HepG2 (cell line): ENCODE data around the gene VAV2. TPM values are rescaled to one million over a fixed set of nuclear protein-coding genes. Genes with fewer than 3 reads are reported as not detected.

Experiments
- CHD2 ChIP-seq: IDR thresholded peaks from 2 replicates; pipeline ENCODE4 v1.6.1; 2011; ENCODE audit warnings: low read depth, low read length, improper control_type of control experiment
- DZIP1 ChIP-seq: sonication (generic); formaldehyde crosslinking; IDR thresholded peaks from 2 replicates; pipeline ENCODE4 v1.5.0; 2020; ENCODE audit warnings: mild to moderate bottlenecking, missing genetic modification reagents
- ELF1 ChIP-seq: sonication (generic); formaldehyde crosslinking; IDR thresholded peaks from 2 replicates; pipeline ENCODE4 v1.4.0; 2020; ENCODE audit warnings: missing genetic modification reagents
- GPBP1L1 ChIP-seq: sonication (generic); formaldehyde crosslinking; IDR thresholded peaks from 2 replicates; pipeline ENCODE4 v1.5.0; 2020; ENCODE audit warnings: mild to moderate bottlenecking, missing genetic modification reagents
- HNRNPL ChIP-seq: fragments of 200-400 bp; formaldehyde crosslinking; IDR thresholded peaks from 2 replicates; pipeline ENCODE4 v1.6.1; 2017; ENCODE audit warnings: mild to moderate bottlenecking, low read depth, low read length
- HOXA9 ChIP-seq: sonication (generic); formaldehyde crosslinking; IDR thresholded peaks from 2 replicates; pipeline ENCODE4 v1.8.1; 2022; ENCODE audit warnings: missing genetic modification reagents, mild to moderate bottlenecking, moderate library complexity, borderline replicate concordance
- MAZ ChIP-seq, 2 experiments: sonication (generic) in 1 of 2; formaldehyde crosslinking in 1 of 2; IDR thresholded peaks; 2 replicates each; pipeline versions ENCODE4 v1.5.0 to v1.6.1; 2012 to 2020; ENCODE audit warnings: low read depth in 2 of 2, mild to moderate bottlenecking in 2 of 2, borderline replicate concordance in 1 of 2, improper control_type of control experiment in 1 of 2, low read length in 1 of 2, missing genetic modification reagents in 1 of 2, moderate library complexity in 1 of 2
- PBX2 ChIP-seq: IDR thresholded peaks from 2 replicates; pipeline ENCODE4 v1.6.1; 2016; ENCODE audit warnings: control low read depth
- RFXAP ChIP-seq: sonication (generic); formaldehyde crosslinking; IDR thresholded peaks from 2 replicates; pipeline ENCODE4 v1.4.0; 2020; ENCODE audit warnings: missing genetic modification reagents, borderline replicate concordance
- SRY ChIP-seq: sonication (generic); formaldehyde crosslinking; IDR thresholded peaks from 2 replicates; pipeline ENCODE4 v1.8.0; 2022; ENCODE audit warnings: mild to moderate bottlenecking, missing genetic modification reagents
- XRCC5 ChIP-seq: fragments of 200-400 bp; formaldehyde crosslinking; optimal IDR thresholded peaks from 2 replicates; pipeline ENCODE3; 2017; ENCODE audit warnings: mild to moderate bottlenecking, low read length
- ZBTB43 ChIP-seq: sonication (generic); formaldehyde crosslinking; conservative IDR thresholded peaks from 2 replicates; pipeline ENCODE4 v1.4.0; 2020; ENCODE audit warnings: missing genetic modification reagents
- ZFP90 ChIP-seq: sonication (generic); formaldehyde crosslinking; IDR thresholded peaks from 2 replicates; pipeline ENCODE4 v1.8.0; 2022; ENCODE audit warnings: missing genetic modification reagents, mild to moderate bottlenecking, inconsistent platforms, borderline replicate concordance
- ZFYVE20 ChIP-seq: sonication (generic); formaldehyde crosslinking; IDR thresholded peaks from 2 replicates; pipeline ENCODE4 v1.8.0; 2023; ENCODE audit warnings: low read depth, mild to moderate bottlenecking, moderate library complexity, missing genetic modification reagents, borderline replicate concordance
- ZNF180 ChIP-seq: sonication (generic); formaldehyde crosslinking; IDR thresholded peaks from 2 replicates; pipeline ENCODE4 v1.4.0; 2020; ENCODE audit warnings: low read depth, missing genetic modification reagents, borderline replicate concordance
- ZNF251 ChIP-seq: sonication (generic); formaldehyde crosslinking; IDR thresholded peaks from 2 replicates; pipeline ENCODE4 v1.9.0; 2021; ENCODE audit warnings: mild to moderate bottlenecking, missing genetic modification reagents
- ZNF580 ChIP-seq: IDR thresholded peaks from 2 replicates; pipeline ENCODE4 v1.6.1; 2016; ENCODE audit warnings: low read depth, borderline replicate concordance
- ZNF605 ChIP-seq: sonication (generic); formaldehyde crosslinking; IDR thresholded peaks from 2 replicates; pipeline ENCODE4 v1.8.0; 2022; ENCODE audit warnings: mild to moderate bottlenecking, missing genetic modification reagents
- ZNF709 ChIP-seq: sonication (generic); formaldehyde crosslinking; IDR thresholded peaks from 2 replicates; pipeline ENCODE4 v1.5.0; 2020; ENCODE audit warnings: mild to moderate bottlenecking, missing genetic modification reagents
- ZNF772 ChIP-seq: sonication (generic); formaldehyde crosslinking; IDR thresholded peaks from 2 replicates; pipeline ENCODE4 v1.5.0; 2020; ENCODE audit warnings: mild to moderate bottlenecking, missing genetic modification reagents
- polyA plus RNA-seq, 8 experiments: library from polyadenylated mRNA; depleted of rRNA in 3 of 8; stranded (reverse) in 7 of 8; unstranded in 1 of 8; fragments of >200 nt; fragmentation: Illumina TruSeq in 4 of 8; extraction: Trizol in 4 of 8; gene quantifications; 2 replicates each; pipeline versions ENCODE4 v1.2.1 to v1.2.3, GENCODE V29; 2011 to 2016; ENCODE audit warnings: low read depth in 4 of 8, missing spikeins in 1 of 8, mixed read lengths in 1 of 8; ENCODE audit not compliant: insufficient read depth in 1 of 8
- total RNA-seq, 5 experiments: library from RNA; depleted of rRNA; stranded (reverse); fragments of >200 nt; fragmentation: Illumina TruSeq; extraction: Trizol; gene quantifications; 2 replicates each; pipeline ENCODE4 v1.2.3, GENCODE V29; 2016; ENCODE audit warnings: low read depth in 1 of 5

The VAV2 gene
- total and polyA plus RNA-seq, 2 of the 13 experiments (the other 11 are each of a cell fraction or from before 2014, with no cell fraction given): 22.5 to 22.9 TPM

- peak; percentile 96 for TF ChIP-seq ZBTB43 (CRISPR knock-in tag)
- TF ChIP-seq HOXA9 (CRISPR knock-in tag): no peak
- TF ChIP-seq ZNF180 (CRISPR knock-in tag): no peak
- TF ChIP-seq ZNF251 (CRISPR knock-in tag): no peak
- TF ChIP-seq CHD2: no peak
- TF ChIP-seq PBX2 (CRISPR knock-in tag): 0 out of 2 replicates have a peak, but pooled peaks have one; percentile 19
- TF ChIP-seq RFXAP: 0 out of 2 replicates have a peak, but pooled peaks have one; percentile 20
- TF ChIP-seq SRY (CRISPR knock-in tag): no peak
- no peak for TF ChIP-seq HNRNPL
- 0 out of 2 replicates have a peak, but pooled peaks have one; percentile 18 for TF ChIP-seq ZNF605 (CRISPR knock-in tag)
- peak; percentile 31 for TF ChIP-seq XRCC5
- TF ChIP-seq ELF1 (CRISPR knock-in tag): no peak; the same call in 1 of the 2 replicates
- TF ChIP-seq DZIP1 (CRISPR knock-in tag): no peak
- TF ChIP-seq ZNF580: 0 out of 2 replicates have a peak, but pooled peaks have one; percentile 26
- no peak for TF ChIP-seq ZNF772 (CRISPR knock-in tag)
- no peak for TF ChIP-seq ZFYVE20
- no peak for TF ChIP-seq ZNF709 (CRISPR knock-in tag)
- TF ChIP-seq GPBP1L1 (CRISPR knock-in tag): no peak
- no peak; the same call in 1 of the 2 replicates for TF ChIP-seq ZFP90 (CRISPR knock-in tag)
- no peak for TF ChIP-seq MAZ (IDR thresholded peaks at IDR 0.05; ENCODE audit: borderline replicate concordance, low read depth, low read length)
- peak; percentile 44; the same call in 1 of the 2 replicates for TF ChIP-seq MAZ (CRISPR knock-in tag; IDR thresholded peaks at IDR 0.05; ENCODE audit: low read depth)
Measured at GRCh38 chr9:133888048-133888808, 103.9 kb downstream of the VAV2 start (continued).
